ENCODE data around the gene CUZD1. TPM values are rescaled to one million over a fixed set of nuclear protein-coding genes. Genes with fewer than 3 reads are reported as not detected.
"Not testable (repeated sequence)": the region's sequence is repeated elsewhere in the genome, so short reads cannot be mapped to it uniquely, and the experiment has no call there.

CUZD1 gene
- total RNA-seq, 2 donors from 2014 or later: 0.32 to 0.44 TPM

DNA sequence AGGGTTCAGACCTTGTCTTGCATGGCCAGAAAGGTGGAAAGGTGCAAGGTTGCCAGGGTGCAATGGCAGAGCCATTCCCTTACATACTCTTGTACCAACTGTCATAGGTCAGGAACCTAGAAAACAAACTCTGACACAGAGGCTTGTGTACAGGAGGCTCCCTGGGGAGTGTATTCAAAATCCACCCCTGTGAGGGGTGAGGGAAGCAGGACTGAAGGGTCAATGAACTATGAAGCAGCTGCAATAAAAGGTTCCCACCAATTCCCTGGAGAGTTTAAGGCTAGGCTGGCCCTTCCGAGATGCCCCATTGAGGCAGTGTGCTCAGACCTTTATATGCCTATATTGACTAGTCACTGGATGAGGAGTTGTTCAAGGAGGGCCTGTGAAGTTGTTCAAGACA lies 13.9 kb upstream of the CUZD1 start:
- DNase-seq (no peak), ATAC-seq (no peak)
- intact Hi-C loops (cut with DNase I): no loop called here

GRCh38 chr10:122858042-122858441 lies 12.4 kb upstream of the CUZD1 start:
- intact Hi-C loops (cut with DNase I); DNase-seq; ATAC-seq: not testable (repeated sequence)

DNA sequence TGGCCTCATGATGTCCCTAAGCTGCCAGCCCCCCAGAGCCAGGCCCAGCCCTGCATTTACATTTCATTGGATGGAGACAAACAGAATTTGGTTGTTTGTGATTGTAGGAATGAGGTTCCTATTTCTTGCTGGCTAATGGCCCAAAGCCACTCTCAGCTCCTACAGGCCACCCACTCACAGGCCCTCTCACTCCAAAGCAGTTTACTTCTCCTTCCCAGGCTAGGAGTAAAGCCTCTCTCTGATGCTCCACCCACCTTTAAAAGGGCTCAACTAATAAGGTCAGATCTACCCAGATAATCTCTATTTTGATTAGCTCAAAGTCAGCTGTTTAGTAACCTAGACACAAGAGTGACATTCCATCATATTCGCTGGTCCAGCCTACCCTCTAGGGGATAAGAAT lies 11.2 kb upstream of the CUZD1 start:
- DNase-seq (no peak), ATAC-seq (no peak)
- intact Hi-C loops (cut with DNase I): no loop called here

- ATAC-seq: no peak
- DNase-seq: no peak
- intact Hi-C loops (cut with DNase I): no loop called here
These were observed 10.1 kb upstream of the CUZD1 start for GRCh38 chr10:122855745-122856144.

GRCh38 chr10:122854648-122855047 lies 9.0 kb upstream of the CUZD1 start:
- ATAC-seq: no peak
- no peak for DNase-seq
- intact Hi-C loops (cut with DNase I): no loop called here

DNA sequence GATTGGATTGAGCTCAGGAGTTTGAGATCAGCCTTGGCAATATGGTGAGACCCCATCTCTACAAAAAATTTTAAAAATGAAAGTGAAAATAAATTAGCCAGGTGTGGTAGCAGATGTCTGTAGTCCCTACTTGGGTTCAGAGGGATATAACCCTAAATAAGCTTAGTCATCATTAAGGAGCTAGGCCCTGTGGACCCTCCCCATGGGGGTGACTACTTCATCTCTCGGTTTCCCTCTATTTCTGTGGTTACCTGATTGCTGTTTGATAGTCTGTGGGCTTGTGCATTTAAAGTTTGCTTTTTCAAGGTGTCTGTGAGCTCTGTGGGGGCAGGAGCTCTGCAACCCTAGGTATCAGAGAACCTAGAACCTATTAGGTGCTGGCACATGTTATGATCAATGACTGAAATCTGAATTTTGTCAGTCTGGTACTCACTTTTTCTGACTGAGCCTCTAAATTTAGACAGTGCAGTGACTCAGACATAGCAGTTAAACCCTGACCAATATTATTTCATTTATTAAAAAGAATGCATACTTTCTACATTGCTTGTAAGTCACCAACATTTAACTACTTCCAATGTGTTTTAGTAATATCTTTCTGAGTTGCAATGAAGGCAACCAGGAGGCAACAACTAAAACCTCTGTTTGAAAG lies 8.1 kb upstream of the CUZD1 start:
- DNase-seq (no peak), ATAC-seq (no peak)
- intact Hi-C loops (cut with DNase I): no loop called here

- ATAC-seq (no peak), DNase-seq (no peak)
- intact Hi-C loops (cut with DNase I): no loop called here
These were observed 6.6 kb upstream of the CUZD1 start for GRCh38 chr10:122852261-122852660.

DNA sequence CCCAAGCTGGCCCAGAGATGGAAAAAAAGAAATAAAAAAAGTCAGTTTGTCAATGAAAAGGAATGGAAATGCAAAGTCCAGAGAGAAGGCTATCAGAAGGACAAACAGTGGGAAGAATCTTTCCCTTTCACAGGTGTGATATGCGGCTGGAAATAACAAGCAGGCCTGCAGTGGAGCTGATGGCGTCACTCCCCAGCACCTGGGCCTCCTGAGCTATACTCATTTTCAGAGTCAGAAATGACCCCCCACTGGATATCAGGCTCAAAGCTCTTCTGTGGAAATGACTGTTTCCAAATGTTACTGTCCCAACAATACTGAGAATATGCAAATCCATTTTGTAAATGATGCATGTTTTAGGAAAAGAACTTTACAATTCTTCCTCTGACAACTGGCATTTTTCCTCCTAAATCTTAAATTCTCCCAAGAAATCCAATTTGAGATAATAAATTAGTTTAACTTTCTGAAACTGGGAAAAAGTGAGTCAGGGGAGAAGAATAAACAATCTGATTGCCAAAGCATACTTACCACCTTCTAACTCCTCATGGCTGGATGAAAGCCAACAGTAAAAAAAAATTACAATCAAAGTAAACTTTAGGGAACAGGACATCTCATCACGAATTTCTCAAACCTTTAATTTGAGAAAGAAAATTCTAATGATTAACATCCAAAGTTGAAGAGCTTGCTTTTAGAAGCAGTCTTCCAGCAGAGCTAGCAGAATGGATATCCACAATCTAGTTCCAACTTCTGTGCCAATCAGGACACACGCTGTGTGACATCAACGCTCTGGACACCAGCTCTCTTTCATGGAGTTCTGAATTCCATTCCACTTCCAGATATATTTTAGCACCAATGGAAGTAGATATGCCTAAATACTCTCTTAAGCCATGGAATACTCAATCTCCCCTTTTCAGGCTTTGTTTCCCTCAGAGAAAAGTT lies 5.3 kb upstream of the CUZD1 start:
- ATAC-seq (no peak), DNase-seq (no peak)
- intact Hi-C loops (cut with DNase I): no loop called here

- DNase-seq (no peak), ATAC-seq (no peak)
- intact Hi-C loops (cut with DNase I): no loop called here
These were observed 4.4 kb upstream of the CUZD1 start for GRCh38 chr10:122849900-122850605.

- no peak for DNase-seq
- no peak for ATAC-seq
These were observed 3.4 kb upstream of the CUZD1 start for GRCh38 chr10:122849090-122849489.

GRCh38 chr10:122847782-122848604 lies 2.3 kb upstream of the CUZD1 start:
- intact Hi-C loops (cut with DNase I): no loop called here

More at GRCh38 chr10:122849090-122849489, 3.4 kb upstream of the CUZD1 start:
- intact Hi-C loops (cut with DNase I): no loop called here

DNA sequence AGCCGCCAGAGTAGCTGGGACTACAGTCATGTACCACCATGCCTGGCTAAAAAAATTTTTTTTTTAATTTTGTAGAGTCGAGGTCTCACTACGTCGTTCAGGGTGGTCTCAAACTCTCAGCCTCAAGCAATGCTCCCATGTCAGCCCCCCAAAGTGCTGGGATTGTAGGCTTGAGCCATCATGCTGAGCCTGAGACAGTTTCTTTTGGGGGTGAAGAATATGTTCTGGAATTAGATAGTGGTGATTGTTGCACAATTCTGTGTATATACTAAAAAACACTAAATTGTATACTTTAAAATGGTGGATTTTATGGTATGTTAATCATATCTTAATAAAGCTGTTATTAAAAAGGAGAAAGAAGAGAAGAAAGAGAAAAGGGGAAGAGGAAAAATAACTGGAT lies 1.5 kb downstream of the CUZD1 start:
- DNase-seq: no peak
- ATAC-seq: no peak
- intact Hi-C loops (cut with DNase I): no loop called here

More at GRCh38 chr10:122847782-122848604, 2.3 kb upstream of the CUZD1 start:
- no peak for DNase-seq
- ATAC-seq: no peak

DNA sequence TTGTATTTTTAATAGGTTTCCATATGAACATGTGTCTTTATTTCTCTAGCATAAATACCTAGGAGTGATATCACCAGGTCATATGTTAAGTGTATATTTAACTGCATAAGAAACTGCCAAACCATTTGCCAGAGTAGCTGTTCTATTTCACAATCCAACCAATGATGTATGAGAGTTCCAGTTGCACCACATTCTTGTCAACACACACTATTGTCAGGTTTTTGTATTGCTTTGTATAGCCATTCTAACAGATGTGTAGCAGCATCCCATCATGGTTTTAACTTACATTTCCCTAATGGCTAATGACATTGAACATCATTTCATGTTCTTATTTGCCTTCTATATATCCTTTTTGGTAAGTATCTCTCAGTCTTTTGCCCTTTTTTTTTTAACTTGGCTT lies 4.1 kb downstream of the CUZD1 start:
- ATAC-seq: no peak
- intact Hi-C loops (cut with DNase I): no loop called here
- DNase-seq: no peak

- DNase-seq (no peak), ATAC-seq (no peak)
- intact Hi-C loops (cut with DNase I): no loop called here
These were observed 6.2 kb downstream of the CUZD1 start for GRCh38 chr10:122839505-122839904.

GRCh38 chr10:122838880-122839279 lies 6.8 kb downstream of the CUZD1 start:
- intact Hi-C loops (cut with DNase I): no loop called here
- no peak for DNase-seq
- ATAC-seq: no peak

- no peak for DNase-seq
- intact Hi-C loops (cut with DNase I): no loop called here
- ATAC-seq: no peak
These were observed 9.7 kb downstream of the CUZD1 start for GRCh38 chr10:122835908-122836307.

DNA sequence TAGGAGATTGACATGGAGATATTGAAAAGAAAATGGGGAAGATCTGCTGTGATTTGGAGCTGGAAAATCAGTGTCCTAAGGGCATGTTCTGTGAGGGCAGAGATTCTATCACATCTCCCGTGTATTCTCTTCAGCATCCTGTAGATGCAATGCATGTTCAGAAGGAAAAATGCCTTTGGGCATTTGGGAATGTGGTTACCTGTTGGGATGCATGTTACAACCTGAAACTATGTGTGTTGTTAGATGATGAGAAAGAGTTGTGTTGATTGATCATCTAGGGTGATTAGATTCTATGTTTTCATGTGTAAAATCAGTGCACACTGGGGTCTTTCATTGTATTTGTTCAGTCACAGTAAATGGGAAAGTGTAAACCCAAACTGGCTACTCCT lies 14.7 kb downstream of the CUZD1 start:
- ATAC-seq: no peak
- DNase-seq: no peak
- intact Hi-C loops (cut with DNase I): no loop called here

DNA sequence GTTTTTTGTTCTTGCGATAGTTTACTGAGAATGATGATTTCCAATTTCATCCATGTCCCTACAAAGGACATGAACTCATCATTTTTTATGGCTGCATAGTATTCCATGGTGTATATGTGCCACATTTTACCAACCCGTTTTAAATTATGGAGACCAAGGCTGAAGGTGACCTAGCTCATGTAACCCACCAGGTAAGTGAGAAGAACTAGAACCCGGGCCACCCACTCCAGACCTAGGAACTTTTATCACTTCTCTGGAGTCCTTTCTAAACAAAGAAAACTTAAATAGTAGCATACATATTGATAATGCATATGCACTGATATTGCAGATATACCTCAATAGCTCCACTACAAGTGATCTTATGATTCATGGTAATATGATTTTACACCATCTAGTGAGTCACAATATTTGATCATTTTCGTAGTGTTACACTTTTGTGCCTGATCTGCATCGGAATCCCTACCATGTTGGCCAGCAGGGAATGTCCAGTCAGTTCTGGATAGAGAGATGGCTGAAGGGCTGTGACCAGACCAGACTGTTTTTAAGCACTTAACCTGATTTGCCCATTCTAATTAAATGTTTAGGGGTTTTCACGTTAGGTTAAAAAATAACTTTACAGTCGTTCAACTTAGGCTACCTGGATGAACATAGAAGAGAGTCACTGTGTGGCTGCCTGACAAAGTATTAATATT lies 15.2 kb downstream of the CUZD1 start:
- DNase-seq (no peak), ATAC-seq (no peak)
- intact Hi-C loops (cut with DNase I): no loop called here

DNA sequence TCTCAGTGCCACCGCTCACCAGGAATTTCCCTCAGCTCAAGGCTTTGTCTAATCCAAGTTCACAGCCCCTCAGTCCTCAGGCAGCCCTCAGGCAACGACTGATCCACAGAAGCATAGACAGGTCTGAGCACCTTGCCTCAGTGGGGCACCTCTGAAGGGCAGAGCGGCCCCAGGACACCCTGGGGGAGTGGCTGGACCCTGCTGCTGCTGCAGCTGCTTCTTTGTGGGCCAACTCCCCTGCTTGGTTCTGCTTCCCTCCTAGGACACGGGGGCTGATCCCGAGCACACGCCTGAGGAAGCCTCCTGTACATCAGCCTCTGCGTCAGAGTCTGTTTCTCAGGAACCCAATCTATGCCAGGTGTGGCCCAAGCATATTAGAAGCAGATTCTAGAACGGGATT lies 16.2 kb downstream of the CUZD1 start:
- intact Hi-C loops (cut with DNase I): no loop called here
- no peak for ATAC-seq
- DNase-seq: no peak
